DMS 273 treated with DMSO at 0.1 percent for 48 hours (cell line): ENCODE results near the gene ATF6.

Experiments used
- DNase-seq: peaks from one replicate; lab custom pipeline; 2025; lab: John Stamatoyannopoulos, UW

ATF6 gene

DNA sequence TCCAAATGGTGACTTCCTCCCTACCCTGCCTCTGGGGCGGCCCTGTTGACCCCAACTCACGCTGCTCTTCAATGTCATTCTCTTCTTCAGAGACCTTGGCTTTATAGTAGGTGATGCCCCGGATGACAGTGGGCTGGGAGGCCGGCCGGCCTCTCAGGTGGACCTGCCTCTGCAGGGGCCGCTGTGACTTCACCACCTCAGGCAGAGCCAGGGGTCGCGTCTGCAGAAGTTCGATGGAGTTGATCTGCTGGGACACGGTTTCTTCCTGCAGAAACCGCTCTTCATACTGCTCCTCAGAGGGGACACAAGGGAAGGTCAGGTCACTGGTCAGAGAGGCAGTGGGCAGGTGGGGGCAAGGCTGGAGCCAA, 233.9 kb downstream of the ATF6 start:
- DNase-seq: no peak

DNA sequence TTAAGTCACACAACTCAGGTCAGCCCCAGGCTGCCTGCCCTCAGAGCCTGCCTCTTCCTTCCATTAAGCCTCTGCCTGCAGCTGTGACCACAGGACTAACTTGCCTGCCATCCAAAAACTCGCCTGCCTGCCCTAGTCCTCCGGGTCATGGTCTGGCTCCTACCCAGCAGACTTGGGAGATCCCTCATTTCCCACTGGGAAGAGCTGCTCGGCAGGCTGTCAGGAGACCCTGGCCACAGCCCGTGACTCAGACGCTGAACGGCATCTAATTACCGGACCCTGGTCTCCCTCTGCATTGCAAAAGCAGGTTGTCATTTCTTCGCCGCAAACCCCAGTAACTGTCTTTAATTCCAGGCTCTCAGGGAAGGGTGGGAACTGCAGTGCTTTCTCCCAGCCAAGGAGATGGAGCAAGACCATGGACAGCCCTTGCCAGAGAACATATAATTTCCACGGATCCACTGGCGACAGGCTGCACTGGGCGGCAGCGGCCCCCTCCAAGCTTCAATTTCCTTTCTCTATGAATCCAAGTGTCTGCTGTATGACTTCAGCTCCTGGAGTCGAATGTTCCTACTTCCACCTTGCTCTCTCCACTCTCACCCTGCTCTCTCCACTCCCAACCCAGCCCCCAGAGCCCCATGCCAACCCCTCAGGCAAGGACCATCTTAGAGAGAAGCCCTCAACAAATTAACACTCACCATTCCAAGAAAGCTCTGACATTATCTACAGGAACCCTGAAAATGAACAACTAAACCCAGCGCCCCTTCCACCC, 237.1 kb downstream of the ATF6 start:
- no peak for DNase-seq

DNA sequence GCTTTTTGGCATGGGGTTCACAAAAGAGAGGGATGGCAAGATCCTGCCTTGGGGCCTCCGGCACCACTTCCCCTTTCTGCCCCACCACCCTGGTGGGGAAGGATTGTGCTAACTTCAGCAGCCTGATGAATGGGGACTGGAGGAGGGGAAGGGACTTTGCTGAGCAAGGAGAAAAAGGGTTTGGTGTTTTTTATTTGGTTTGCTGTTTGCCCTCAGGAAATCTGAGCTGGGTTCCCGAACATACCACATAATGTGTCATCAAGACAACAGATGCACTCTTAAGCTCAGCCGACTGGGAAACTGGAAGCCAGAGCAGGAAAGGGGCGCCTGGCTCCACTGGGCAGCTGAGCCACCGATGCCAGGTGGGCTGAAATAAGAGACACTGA, 237.7 kb downstream of the ATF6 start:
- DNase-seq: no peak

DNA sequence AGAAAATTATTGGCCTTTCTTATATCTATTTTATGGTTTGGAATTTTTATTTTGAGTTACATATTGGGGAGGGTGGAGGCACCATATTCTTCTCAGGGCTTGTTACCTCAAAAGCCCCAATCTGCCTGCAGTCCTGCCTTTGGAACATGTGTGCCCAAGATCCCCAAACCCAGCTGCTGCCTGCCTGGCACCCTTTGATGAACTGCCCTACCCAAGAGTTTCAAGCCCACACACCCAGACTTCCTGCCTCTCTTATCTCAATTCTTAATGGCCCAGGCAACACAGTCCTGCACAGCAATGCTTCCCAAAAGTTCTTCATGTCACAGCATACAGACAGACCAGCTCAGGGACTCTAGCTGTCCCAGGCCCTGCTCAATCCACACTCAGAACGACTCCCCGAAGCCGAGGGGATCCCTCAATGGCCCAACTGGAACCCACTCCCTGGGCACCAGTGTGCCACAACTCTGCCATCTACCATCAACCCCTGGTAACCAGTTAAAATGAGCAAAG, 238.4 kb downstream of the ATF6 start:
- DNase-seq: no peak

DNA sequence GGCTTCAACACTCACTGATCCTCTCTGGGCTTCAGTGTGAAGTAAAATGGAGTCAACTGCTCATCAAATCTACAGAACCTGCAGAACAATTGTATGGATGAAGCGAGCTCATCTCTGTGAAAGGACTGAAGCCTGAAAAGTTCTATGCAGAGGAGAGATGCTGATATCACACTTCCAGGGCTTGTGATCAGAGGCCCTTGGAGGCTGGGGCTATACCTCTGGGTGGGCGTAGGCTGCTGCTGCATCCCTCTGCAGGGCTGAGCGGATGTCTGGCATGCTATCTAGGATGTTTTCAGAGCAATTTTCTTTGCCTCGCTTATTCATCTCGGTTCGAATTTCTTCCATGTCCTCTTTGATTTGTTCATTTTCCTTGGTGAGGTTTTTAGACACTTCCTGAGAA, 240.0 kb downstream of the ATF6 start:
- DNase-seq: no peak

DNA sequence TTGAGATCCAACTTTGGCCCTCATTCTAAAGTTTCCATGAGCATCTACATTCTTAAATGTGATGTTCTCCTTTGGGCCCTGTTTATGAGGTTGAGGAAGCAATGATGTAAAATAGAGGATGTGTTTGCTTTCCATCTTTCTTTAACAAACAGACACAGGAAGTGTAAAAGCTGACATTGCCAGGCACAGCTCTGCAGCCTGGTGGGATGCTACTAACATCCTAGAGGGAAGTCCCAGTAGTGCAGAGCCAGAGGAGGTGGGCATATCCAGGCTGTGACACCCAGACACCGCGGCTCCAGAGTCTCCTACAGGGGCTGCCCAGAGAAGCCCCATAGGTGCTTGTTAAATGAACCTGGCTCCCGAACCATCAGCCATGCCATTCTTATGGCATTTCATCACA, 241.3 kb downstream of the ATF6 start:
- no peak for DNase-seq

DNA sequence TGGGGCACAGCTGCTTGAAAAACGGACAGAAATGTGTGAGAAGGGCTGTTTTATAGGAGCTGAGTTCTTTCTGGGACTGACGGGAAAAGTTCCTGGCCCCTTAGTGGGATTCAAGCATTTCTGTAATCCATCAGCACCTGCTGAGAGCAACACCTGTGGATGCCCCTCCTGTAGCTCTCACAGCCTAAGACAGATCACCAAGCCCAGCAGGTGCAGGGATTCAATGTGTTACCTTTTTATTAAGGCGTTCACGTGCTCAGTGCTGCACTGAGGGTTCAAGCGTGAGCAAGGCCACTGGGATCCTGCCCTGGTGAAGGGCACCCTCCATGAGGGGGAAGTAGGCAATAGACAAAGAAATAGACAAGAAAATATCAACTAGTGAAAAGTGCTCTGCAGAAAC, 242.7 kb downstream of the ATF6 start:
- DNase-seq: no peak

DNA sequence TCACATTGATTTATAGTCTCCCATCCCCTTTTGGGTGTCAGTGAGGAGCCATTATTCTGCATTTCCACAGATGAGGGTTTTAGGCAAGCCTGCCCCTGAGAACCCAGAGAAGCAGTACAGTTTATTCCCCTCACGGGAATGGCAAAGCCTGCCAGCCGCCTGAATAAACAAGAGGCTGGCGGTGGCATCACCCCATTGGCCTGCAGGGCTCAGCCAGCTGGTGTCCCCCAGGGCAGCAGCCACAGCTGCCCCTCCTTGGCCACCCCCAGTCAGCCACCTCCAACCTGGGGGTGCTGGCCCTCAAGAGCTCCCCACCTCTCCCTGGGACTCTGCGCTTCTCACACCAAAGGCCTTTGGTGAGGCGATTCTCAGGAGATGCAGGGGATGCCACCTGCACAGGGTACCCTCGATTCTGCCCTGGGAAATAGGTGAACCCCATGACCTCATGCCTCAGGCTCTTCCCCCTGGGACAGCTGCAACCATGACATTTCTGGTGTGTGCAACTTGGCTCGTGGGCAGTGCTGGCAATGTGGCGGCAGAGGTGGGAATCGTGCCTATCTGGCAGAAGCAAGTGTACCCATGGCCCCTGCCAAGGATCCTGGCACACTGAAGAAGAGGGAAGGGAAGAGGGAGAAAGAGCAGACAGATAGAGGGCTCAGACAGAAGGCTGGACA, 243.5 kb downstream of the ATF6 start:
- DNase-seq: no peak

DNA sequence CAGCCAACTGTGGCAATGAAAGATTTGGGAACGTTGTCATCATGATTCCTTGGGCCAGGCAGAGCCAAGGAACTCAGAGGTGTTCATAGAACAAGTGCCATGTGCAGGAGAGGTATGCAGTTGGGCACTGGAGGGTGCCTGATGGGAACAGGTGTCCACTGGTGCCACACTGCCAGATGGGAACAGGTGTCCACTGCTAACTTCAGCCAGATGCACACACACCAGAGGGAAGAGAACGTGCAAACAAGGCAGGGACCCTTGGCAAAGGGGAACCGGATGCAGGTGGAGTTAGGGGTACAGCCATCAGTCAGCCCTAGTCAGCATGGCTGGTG, 244.0 kb downstream of the ATF6 start:
- no peak for DNase-seq

DNA sequence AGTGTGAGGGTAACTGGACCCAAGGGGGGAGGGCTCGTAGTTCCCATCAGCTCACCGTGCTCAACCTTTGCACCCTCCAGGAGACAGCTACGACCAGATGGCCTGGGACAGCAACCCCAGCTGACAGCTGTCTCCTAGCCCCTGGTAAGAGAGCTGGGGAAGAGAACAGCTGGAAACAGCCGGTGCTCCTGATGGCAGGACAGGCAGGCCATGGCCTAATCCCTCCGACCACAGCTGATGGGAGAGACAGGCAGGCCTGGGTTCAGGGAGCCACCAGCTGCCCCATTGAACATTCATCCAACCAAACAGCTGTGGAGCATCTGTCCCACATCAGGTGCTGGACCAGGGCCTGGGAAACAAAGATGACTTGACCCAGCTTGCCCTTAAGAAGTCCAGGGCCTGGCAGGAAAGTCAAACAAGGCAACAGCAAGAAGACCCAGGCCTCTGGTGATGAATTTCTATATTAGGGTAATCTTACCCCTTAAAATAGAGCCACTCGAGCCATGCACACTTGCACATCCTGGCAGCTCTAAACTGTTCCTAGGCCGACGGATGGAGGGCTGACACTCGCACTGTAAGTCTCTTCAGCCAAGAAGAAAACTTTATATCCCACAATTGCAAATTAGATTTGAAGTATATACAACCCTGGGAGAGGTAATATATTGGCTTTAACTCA, 245.4 kb downstream of the ATF6 start:
- DNase-seq: peak; percentile 85

DNA sequence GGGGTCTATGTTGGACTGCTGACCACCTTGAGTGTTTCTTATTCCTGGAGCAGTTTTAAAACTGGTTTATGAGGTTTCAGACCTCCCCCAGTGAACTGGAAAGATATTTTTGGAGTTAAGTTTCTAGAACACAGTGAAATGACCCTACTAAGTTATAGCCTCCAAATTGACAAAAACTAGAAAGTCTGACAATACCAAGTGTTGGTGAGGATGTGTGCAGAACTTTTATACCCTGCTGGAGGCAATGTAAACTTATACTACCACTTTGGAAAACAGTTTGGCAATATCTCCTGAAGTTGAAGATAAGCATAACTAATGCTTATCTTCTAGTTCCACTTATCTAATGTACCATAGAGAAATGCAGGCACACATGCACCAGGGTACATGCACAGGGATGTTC, 247.2 kb downstream of the ATF6 start:
- DNase-seq: no peak
